ENCODE results near the gene ATM.
"Not testable (repeated sequence)": the region's sequence is repeated elsewhere in the genome, so short reads cannot be mapped to it uniquely, and the experiment has no call there.

Gene ATM

GRCh38 chr11:108286956-108287355 is 64.1 kb downstream of the ATM start:
- no peak for DNase-seq

DNA sequence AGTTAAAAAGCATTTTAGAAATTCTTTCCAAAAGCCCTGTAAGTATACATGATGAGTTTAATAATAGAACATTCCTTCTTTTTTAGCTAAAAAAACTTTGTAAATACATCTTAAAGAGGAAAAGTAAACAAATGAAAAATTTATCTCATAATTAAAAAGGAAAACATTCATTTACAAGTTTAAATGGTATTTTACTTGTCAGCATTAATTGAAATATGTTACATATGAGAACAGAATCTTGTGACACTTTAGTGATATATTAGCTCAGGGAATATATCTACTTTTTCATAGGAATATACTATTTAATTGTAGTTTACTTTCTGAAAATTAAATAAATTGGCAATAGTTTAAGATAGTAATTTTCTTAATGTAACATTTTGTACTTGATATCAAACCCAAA is 66.2 kb downstream of the ATM start:
- not testable (repeated sequence) for DNase-seq

DNA sequence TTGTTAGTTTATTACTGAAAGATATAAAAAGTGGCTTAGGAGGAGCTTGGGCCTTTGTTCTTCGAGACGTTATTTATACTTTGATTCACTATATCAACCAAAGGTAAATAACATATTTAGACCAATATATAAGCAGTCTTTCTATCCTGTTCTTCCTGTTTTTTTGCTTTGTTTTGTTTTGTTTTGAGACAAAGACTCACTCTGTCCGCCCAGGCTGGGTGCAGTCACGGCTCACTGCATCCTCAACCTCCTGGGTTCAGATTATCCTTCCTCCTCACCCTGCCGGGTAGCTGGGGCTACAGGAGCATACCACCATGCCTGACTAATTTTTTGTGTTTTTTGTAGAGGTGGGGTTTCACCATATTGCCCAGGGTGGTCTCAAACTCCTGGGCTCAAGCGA is 66.8 kb downstream of the ATM start:
- DNase-seq: no peak

DNA sequence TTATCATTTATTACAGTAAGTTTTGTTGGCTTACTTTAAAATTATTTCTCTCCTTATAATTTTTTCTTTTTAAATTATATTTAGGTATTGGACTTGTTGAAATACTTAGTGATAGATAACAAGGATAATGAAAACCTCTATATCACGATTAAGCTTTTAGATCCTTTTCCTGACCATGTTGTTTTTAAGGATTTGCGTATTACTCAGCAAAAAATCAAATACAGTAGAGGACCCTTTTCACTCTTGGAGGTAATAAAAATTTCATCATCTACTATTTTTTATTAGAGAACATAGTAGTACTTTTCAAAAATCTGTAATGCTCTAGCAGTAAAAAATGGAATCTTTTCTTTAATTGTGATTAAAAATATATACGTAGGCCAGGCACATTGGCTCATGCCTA is 70.4 kb downstream of the ATM start:
- no peak for DNase-seq

GRCh38 chr11:108302121-108302785 is 79.4 kb downstream of the ATM start:
- no peak for DNase-seq

- DNase-seq: no peak
Measured at GRCh38 chr11:108307751-108308150, 84.9 kb downstream of the ATM start.

DNA sequence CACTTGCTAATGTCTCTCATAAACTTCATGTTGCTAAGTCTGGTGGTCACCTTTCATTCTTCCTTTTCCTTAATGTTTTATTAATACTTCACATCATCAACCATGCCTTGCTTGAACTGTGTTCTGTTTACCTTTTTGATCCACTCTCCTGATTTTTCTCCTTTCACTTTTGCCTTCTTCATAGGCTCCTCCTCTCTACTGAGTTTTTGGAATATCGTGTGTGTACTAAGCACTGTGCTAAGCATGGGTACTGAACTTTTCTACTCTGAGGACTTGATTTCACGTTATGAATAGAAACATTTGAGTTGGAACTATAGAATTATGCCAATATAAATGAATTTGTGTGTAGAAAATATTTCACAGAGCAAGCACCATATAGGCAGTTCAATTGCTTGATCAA is 90.6 kb downstream of the ATM start:
- DNase-seq: no peak

DNA sequence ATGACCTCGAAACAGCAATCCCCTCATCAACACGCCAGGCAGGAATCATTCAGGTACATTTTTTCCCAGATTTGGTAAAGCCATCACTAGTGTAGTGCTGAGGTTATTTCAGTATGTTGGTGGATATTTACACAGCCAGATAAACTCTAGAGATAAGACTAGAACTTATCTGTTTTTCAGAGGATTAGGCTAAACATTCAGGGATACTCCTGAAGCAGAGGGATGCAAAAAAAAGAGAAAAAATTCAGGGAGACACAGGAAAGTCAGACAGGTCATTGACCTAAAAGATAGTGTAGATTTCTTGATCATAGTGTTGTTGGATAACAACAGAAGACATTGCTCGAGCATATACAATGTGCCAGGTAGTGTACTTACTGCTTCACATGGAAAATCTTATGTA is 93.2 kb downstream of the ATM start:
- no peak for DNase-seq

DNA sequence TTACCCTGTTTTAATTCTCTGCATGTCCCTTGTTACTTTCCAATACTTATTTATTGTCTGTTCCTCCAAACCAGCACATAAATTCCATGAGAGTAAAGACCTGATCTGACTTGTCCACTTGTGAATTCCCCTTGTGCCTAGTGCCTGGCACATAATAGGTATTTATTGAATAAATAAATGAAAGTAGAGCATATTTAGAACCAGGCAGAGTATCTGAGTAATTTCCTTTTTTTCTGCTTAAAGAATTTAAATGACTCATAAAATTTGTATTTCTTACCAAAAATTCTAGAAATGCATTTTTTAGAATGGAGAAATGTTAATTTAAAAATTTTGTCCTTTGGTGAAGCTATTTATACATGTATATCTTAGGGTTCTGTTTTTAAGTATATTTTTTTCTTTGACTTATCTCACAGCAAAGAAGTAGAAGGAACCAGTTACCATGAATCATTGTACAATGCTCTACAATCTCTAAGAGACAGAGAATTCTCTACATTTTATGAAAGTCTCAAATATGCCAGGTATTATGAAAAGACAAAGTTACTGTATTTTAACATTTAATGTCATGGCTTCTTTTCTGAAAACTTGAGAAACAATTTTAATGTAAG is 96.8 kb downstream of the ATM start:
- DNase-seq: no peak

GRCh38 chr11:108322666-108323065 is 99.8 kb downstream of the ATM start:
- no peak for DNase-seq

- no peak for DNase-seq
Measured at GRCh38 chr11:108324587-108324986, 101.7 kb downstream of the ATM start.

- DNase-seq: no peak
Measured at GRCh38 chr11:108333403-108333899, 110.6 kb downstream of the ATM start.

DNA sequence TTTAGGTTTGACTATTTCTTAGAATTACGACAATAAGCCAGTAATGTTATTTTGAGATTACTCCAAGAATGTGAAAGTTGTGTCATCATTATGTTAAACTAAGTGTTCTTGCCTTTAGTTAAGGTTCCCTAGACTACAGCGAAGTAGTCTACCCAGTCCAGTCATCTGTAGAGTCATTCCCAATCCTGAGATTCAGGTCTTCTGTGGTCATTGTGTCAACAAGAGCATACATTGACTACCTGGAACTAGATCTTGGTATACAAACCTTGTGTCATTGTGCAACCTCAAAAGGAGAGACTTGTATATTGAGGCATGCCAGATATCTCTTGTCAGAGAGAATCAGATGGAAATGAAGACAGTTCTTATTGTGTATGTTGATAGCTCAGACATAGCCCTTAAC is 115.9 kb downstream of the ATM start:
- no peak for DNase-seq

DNA sequence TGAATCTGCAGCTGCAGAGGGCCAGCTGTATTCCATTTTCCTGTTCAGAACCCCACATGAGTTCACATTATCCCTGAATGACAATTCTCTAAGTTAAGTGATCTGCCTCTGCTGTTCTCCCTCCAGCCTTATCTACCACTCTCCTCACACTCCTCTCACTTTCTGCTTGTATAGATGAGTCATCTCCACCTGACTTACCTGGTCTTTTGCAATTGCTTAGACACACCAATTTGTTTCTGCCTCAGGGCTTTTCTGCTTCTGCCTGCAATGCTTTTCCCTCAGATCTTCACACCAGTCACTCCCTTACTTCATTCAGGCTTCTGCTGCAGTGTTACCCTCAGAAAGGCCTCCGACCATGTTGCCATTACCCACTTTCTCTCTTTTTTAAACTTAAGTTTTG is 118.1 kb downstream of the ATM start:
- DNase-seq: no peak

GRCh38 chr11:108341654-108342053 is 118.8 kb downstream of the ATM start:
- no peak for DNase-seq

DNA sequence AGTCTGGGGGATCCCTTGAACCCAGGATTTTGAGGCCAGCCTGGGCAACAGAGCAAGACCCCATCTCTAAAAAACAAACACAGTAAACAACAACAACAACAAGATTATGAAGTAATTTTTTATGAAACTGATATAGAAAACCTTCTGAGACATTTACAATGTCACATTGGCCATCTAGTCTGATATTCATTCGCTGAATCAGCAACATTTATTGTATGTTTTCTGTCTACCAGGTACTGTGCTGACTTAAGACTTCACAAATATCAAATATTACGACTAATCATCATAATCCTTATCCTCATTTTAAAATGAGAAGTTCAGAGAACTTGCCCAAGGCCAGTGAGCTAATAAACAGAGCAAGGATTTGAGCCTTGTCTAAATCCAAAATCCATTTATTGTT is 120.8 kb downstream of the ATM start:
- no peak for DNase-seq

DNA sequence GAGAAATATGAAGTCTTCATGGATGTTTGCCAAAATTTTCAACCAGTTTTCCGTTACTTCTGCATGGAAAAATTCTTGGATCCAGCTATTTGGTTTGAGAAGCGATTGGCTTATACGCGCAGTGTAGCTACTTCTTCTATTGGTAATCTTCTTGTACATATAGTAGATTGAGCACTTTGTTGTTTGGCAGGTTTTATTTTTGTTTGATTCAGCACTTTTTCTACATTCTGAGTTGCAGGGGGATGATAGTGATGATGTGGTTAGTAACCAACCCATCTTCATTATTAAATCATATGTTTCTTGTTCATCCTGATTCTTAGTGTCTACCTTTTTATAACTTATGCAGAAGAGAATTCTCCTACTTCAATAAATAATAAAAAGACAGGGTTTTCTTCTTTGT is 122.9 kb downstream of the ATM start:
- DNase-seq: no peak

DNA sequence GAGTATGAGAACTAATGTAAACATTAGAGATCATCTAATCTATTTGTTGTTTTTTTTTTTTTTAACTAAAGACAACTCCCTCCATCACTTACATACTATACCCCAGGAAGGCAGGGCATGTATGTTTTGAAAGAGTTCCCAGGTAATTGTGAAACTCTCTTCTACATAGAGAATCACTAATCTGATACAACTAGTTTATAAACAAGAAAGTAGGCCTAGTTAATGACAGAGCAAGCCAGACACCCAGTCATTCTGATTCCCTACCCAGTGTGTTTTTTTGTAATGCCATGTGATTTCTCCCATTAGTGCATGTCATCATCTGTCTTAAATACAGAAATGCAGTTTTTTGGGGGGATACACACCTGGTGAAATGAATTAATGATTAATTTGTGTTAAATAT is 123.6 kb downstream of the ATM start:
- DNase-seq: no peak

DNA sequence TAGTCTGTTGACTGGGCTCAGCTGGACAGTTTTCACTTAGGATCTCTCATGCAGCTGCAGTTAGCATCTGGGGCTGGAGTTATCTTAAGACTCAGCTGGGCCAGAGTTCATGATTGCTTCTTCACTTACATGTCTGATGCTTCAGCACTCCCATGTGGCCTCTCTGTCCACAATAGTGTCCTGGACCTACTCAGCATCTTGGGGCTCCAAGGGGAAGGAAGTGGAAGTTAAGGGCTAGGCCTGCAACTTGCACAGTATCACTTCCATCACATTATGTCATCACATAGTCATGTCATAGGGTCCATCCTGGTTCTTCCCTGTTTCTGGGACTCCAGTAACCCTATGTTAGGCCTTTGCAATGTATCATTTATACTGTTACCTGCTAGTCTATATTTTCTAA is 128.6 kb downstream of the ATM start:
- no peak for DNase-seq

DNA sequence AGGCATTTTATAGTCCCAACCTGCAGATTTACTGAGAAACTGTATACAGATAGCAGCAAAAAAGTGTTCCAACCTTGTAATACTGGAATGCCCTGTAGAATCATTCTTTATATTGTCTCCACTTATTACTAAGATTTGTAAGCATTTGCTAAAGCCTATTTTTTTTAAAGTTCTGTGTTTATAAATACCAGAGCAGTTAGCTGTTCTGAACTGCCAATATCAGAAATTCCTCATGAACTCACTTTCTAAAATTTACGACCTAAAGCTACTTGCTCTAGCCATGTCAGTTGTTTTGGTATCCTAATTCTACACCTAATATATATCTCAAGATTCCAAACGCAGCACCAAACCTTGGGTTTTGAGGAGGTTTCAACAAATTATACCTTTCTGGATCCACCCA is 141.3 kb downstream of the ATM start:
- DNase-seq: no peak

GRCh38 chr11:108368134-108368533 is 145.3 kb downstream of the ATM start:
- DNase-seq: no peak

- DNase-seq: no peak
Measured at GRCh38 chr11:108369064-108369463, 146.2 kb downstream of the ATM start.

DNA sequence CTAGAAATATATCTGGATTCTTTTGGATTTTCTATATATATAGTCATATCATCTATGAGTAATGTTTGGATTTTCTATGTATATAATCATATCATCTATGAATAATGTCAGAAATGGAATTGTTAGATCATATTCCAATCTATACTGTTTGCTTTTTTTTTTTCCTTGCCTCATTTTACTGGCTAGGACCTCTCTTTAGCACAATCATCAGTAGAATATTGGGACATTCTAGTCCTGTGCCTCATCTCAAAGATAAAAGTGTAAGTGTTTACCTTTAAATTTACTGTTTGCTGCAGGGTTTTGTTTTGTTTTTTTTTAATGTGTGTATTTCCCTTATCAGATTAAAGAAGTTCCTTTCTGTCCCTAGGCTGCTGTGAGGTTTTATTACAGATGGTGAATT is 147.4 kb downstream of the ATM start:
- no peak for DNase-seq

GRCh38 chr11:108370990-108371389 is 148.1 kb downstream of the ATM start:
- no peak for DNase-seq

DNA sequence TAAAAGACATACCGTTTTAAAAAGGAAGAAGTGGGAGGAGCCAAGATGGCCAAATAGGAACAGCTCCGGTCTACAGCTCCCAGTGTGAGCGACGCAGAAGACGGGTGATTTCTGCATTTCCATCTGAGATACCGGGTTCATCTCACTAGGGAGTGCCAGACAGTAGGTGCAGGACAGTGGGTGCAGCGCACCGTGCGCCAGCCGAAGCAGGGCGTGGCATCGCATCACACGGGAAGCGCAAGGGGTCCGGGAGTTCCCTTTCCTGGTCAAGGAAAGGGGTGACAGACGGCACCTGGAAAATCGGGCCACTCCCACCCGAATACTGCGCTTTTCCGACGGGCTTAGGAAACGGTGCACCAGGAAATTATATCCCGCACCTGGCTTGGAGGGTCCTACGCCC is 150.6 kb downstream of the ATM start:
- not testable (repeated sequence) for DNase-seq

Data from SIG-M5 (cell line).